GM18526 (cell line): ENCODE data around the gene SLC25A33.

ENCODE experiments used
- POLR2A ChIP-seq: IDR thresholded peaks from 3 replicates; pipeline ENCODE4 v1.6.1; 2011; ENCODE audit not compliant: insufficient read length; ENCODE audit errors: extremely low read depth

Gene SLC25A33

GRCh38 chr1:9593147-9593491, 53.9 kb downstream of the SLC25A33 start:
- TF ChIP-seq POLR2A = no peak

GRCh38 chr1:9593492-9594465, 54.5 kb downstream of the SLC25A33 start:
- no peak for TF ChIP-seq POLR2A

- TF ChIP-seq POLR2A = no peak
Observed at GRCh38 chr1:9594471-9595155, 55.3 kb downstream of the SLC25A33 start.

GRCh38 chr1:9595156-9595967, 56.1 kb downstream of the SLC25A33 start:
- TF ChIP-seq POLR2A = no peak

GRCh38 chr1:9595968-9596340, 56.7 kb downstream of the SLC25A33 start:
- no peak for TF ChIP-seq POLR2A

GRCh38 chr1:9596415-9597123, 57.3 kb downstream of the SLC25A33 start:
- TF ChIP-seq POLR2A = no peak

GRCh38 chr1:9597361-9598315, 58.4 kb downstream of the SLC25A33 start:
- TF ChIP-seq POLR2A = no peak

- no peak for TF ChIP-seq POLR2A
Observed at GRCh38 chr1:9598316-9598700, 59.0 kb downstream of the SLC25A33 start.

GRCh38 chr1:9599741-9600140, 60.5 kb downstream of the SLC25A33 start:
- no peak for TF ChIP-seq POLR2A

- no peak for TF ChIP-seq POLR2A
Observed at GRCh38 chr1:9600861-9601834, 61.9 kb downstream of the SLC25A33 start.

GRCh38 chr1:9601942-9602793, 62.9 kb downstream of the SLC25A33 start:
- TF ChIP-seq POLR2A = no peak

- no peak for TF ChIP-seq POLR2A
Observed at GRCh38 chr1:9602794-9603167, 63.5 kb downstream of the SLC25A33 start.
